Endometrial microvascular endothelial cells (primary cell): ENCODE data around the gene CNKSR2. TPM values are rescaled to one million over a fixed set of nuclear protein-coding genes. Genes with fewer than 3 reads are reported as not detected.

ENCODE experiments used
- in situ Hi-C: cut with HindIII; loops from 2 replicates; pipeline ENCODE4 v1.10.0; 2017; ENCODE audit warnings: low sequenced_read_pairs, low pct_unique_long_range_greater_than_20kb; ENCODE audit errors: inconsistent ontology term
- total RNA-seq: library from RNA; depleted of rRNA; stranded (reverse); fragments of >200 nt; gene quantifications from one replicate; pipeline ENCODE4 v1.2.3, GENCODE V29; 2015; ENCODE audit errors: inconsistent ontology term

The CNKSR2 gene
- total RNA-seq: not detected

DNA sequence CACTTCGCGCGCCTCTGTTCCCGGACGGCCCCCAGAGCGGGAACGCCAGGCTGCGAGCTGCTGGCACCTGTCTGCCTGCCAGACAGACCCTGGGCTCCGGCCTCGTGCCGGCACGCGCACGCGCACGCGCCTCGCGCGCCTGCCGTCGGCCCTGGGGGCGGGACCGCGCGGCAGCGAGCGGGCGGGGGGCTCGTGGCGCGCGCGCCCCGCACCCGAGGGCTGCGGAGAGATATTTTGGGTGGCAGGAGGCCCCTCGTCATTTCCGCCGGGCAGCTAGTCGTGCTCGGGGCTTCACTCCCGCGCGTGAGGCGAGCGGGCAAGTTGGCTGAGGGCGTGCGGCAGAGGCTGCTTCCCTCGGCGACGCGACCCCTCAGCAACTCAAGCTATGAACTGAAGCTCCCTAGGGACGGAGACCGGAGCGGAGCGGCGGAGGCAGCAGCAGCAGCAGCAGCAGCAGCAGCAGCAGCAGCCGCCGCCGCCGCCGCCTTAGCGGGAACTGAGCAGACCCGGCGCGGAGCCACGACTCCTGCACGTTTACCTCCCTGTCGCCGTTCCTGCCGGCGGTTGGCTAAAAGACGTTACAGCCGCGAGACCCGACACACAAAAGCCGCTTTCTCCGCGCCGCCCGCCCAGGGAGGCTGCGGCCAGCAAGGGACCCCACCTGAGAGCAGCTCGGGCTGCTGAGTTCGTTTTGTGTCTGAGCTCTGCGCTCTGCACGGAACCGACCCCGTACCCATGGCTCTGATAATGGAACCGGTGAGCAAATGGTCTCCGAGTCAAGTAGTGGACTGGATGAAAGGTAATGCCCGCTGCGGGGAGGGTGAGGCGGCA, at the start of gene CNKSR2:
Gene CNKSR2, plus strand, starts transcription at position 256 of the 831 bp plus-strand sequence. Its CDS starts 480 bp downstream, at position 736.
- in situ Hi-C loops: no loop called here

DNA sequence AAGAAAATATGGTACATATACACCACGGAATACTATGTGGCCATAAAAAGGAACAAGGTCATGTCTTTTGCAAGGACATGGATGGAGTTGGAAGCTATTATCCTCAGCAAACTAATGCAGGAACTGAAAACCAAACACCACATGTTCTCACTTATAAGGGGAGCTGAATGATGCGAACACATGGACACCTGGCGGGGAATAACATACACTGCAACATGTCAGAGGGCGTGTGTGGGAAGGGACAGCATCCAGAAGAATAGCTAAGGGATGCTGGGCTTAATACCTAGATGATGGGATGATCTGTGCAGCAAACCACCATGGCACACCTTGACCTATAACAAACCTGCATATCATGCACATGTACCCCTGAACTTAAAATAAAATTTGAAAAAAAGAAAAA, 19.5 kb upstream of the CNKSR2 start:
- in situ Hi-C loops: no loop called here

DNA sequence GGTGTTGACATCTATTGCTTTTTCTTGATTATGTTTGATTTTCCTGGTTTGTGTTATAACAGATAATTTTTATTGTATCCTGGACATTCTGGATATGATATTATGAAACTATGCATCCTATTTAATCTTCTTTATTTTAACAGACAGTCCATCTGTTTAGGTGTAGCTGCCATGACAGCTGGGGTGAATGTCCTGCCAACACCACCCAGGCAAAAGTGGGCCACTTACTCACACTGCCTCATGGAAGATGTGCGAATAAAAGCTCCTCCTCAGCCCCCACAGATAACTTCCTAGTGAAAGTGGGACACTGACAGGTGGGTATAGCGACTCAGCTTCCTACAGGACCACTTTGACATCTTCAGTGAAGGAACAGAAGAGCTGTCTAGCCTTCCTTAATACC, 18.4 kb upstream of the CNKSR2 start:
- in situ Hi-C loops: no loop called here

DNA sequence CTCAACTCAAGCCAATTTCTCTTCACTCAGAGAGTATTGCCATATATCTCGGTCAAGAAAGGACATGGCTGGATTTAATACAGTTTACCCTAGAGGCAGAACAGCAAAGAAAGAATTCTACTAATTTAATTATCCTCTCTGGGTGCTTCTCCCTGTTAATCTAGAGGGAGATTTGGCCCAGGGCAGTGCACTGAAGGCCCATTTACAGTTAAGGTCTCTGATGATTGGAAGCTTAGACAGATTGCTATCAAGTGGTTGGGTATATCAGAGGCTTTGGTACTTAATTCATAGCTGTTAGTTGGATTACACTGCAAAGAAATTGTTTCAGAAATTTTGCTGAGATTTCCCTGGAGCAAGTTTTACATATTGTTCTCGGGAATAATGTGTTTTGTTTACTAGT, 4.6 kb upstream of the CNKSR2 start:
- in situ Hi-C loops: no loop called here

DNA sequence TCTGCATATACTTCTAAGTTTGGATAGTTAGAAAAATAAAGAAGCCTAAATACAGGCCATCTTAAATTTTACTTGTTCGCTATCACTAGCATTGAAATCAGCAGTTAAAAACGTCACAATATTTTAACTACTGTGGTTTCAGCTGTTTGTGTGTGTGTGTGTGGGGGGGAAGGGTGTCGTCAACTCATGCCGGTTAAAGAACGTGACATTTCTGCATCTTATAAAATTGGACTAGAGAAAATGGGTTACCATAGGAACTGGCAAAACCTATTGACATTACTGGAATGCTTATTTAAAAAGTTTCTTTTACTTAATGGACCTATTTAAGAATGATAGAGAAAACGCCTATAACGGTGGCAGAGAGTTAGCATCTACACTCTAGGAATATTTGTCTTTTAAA, 1.2 kb upstream of the CNKSR2 start:
- in situ Hi-C loops: no loop called here

DNA sequence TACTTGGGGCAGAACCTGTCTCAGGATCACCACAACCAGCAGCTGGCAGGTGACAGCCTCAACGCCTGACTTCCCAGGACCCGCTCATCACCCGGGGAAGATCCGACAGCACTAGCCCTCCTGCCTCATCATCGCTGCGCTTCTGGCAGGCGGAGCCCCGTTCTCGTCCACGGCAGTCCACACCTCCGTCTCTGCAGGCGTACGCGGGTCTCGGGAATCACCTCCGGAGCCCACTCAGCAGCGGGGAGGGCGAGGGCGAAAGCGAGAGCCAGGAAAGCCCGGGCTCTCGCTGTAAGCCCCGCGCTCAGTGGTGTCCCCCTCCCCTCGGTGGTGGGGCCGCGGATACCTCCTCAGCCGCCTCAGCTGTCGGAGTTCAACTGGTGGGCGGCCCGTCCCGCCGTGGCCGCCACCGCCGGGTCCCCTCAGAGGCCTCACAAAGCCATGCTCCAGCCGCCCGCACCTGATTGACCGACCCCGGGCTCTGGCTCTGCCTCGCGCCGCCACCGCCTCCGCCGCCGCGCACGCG, 518 bp upstream of the CNKSR2 start:
- in situ Hi-C loops: no loop called here

DNA sequence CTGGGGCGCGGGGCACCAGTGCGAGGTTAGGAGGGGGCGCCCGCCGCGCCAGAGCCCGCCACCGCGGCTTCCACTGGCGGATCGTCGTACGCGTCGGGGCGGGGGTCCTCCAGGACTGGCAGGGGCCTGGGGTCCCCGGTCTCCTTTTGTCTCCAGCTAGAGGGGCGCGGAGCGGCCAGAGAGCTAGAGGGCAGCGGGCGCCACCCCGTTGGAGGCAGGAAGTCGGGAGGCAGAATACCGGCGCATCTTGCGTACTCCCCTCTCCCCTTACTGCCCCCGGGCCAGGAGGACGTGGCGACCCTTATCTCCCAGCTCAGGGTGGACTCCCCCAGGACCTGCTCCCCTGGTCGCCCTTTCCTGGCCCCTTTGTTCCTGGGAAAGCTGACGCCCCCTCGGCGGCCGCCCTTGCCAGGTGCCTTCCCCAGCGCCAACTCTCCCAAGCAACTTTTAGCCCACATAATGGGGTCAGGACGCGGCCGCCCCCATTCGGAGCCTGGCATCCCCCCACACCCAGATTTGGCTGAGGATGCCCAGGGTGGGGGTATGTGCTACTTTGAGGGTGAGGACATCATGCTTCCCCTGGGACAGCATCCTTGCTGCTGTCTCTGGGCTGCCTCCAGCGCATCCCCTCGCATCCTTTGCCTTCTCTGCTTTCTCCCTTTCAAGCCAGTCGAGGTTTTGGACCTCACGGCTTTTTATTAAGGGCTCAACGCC, 933 bp downstream of the CNKSR2 start:
- in situ Hi-C loops: no loop called here

DNA sequence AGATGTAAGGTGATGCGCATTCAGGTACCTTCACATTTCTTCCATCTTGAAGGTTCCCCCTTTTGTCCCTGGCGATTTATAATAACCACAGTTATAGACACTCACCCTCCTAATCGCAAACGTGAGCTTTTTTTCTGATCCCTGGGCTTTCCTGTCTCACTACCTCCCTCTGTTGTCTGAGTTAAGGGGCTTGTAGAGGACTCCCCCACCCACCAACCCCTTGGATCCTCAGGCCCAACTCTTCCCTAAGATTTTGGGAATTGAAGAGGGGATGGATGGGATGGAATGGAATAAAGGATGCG, 1.4 kb downstream of the CNKSR2 start:
- in situ Hi-C loops: no loop called here

DNA sequence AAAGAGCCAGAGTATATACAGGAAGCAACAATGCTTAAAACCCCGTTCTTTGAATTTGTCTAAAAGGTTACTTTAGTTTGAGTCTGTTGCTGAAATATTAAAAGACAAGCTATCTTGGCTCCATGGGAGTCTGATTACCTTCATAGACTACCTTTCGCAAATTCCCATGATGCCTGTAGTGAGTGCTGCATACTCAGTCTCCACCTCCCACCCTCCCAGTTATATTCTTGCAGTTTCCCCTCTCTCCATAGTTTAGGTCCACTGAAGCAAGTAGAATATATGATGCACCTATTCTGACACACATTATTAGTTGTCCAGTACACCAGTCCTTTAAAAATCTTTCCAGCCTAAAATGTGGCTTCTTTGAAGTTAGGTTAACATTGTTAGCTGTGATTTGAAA, 2.4 kb downstream of the CNKSR2 start:
- in situ Hi-C loops: no loop called here

DNA sequence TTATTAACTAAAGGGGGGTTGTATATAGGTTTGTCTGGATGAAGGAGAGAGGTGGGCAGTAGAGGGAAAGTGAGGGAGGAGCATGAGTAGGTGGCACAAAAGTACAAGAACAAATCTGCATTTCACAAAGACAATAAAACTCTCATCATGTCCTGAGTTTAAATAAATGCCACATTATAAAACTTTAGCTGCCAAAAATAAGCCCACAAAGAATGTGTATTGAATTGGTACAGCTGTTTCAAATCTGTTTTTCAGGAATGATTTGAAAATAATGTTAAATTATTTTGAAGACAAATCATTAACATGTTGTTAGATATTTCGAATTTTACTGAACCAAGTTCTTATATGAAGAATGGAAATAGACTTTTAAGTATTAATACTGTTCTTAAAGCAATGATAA, 5.8 kb downstream of the CNKSR2 start:
- in situ Hi-C loops: no loop called here

DNA sequence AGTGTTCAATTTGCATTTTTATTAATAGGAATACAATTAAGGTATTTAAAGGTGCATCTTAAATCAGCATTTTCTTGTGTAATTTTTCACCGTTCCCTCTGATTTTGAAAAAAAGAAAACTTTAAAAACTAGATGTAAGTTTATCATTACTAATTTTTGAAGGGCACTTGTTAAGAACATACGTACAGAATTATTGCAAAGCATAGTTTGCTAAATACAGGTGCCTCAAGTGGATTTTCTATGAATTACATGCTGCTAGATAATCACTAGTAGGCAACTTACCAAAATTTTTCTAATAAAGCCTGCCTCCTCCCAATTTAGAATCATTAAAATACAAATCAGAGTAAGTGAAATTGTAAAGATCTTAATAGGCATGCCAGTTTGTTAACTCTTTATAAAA, 8.5 kb downstream of the CNKSR2 start:
- in situ Hi-C loops: no loop called here

DNA sequence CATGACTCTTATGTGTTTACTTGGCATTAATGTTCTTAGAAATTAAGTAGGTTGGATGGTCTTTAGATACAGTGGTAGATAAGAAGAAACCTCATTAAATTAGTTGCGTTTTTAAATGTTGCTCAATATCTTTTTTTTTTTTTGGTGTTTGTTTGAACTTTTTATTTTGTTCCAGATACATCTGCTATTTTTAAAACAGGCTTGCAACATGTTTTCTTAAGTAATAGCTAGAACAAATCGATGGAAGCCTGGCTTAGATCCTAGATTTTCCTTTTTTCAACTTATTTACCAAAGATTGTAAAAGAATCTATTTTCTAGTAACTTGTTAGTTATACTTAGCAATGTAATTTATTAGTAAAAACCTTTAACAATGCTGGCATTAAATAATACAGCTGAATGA, 9.3 kb downstream of the CNKSR2 start:
- in situ Hi-C loops: no loop called here

DNA sequence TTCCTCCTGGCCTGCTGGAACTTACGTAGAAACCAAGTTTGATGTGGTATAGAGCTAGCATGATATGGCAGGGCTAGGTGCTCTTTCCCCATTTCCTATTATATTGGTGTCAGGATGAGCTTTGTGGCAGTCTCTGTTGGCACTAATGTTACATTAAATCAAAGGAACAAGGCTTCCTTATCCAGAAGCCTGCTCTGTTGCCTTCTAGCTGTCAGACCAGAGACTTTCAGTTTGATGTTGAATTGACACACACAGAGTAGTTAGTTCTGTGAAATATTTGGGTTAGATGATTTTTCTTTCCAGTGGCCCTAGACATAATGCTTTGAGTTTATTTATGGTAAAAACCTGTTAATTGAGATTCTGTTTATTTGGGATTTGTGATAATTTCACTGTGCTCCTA, 10.0 kb downstream of the CNKSR2 start:
- in situ Hi-C loops: no loop called here

DNA sequence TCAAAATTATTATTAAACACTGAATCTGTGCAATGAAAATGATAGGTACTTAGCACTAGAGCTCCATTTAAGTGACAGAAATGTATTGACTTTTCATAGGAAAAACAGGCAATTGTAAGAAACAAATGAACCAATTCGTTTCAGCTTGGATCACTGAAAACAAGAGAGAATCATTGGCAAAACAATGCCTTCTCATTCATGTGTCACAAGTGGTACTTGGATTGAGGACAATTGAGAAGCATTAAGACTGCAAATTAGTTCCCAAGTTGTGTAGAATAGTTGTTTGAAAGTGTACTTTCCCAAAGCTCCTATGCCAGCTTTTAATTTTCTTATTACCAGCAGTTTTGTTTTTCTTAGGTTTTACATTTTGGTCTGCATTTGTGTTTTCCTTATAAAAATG, 20.6 kb downstream of the CNKSR2 start:
- in situ Hi-C loops: no loop called here

DNA sequence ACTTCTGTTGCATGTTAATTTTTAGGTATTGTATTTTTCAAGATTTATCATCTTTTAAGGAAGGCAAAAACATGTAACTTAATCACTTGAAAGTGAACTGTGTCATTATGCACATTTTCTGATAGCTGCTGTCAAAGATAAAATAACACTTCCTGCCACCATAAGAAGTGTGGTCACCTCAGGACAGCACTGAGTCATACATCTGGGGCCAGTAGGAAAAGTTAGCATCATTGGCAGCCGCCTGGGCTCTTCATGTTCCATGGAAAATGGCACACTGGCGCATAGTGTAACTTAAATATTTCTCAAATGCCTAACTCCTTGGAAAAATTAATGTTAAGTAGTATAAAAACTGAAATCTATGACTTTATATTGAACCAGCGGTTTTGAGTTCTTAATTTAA, 24.2 kb downstream of the CNKSR2 start:
- in situ Hi-C loops: no loop called here

DNA sequence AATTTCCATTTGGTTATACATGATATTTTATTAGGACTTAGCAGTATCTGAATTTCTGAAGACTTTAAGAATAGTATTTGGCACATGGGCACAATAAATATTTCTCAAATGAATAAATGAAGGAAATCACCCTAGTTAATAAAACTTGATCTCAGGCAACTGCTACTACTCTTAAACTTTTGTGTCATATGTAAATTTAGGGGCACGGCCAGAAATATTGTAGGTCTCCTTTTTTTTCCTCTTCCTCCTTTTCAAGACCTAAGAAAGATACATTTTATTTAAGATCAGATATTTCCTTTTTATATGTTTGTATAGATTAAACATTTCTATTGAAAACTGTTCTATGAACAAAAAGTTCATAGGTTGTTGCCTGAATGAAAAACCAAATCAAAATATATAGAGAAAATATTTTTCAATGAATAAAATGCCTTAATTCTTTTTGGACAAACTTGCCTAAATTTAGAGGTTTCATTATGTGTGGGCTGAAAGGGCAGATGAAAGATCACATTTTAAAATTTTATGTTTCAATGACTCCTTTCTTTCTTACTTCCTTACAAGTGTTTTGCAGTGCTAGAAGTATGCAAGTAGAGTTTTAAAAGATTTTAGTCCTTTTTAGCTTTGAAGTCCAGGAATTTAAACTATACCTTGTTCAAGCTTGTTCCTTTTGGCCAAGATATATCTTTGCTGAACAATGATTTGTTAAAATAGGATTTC, 26.3 kb downstream of the CNKSR2 start:
- in situ Hi-C loops: no loop called here

DNA sequence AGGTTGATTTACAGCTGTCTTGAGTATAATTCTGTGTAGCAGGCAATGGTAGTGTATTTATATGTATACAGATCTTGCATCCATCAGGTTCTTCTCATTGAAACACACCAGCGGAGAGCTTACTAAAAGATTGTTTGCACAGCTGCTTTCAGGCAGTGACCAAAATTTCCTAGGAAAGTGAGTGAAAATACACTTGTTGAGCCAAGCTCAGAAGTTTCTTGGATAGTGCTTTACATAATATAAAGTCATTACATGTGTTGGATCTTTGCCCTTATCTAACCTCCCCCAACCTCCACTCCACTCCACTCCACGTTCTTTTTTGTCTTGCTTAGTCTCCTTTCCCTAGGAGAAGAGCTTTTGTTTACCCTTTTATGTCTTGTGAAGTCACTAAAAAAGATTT, 34.1 kb downstream of the CNKSR2 start:
- in situ Hi-C loops: no loop called here

DNA sequence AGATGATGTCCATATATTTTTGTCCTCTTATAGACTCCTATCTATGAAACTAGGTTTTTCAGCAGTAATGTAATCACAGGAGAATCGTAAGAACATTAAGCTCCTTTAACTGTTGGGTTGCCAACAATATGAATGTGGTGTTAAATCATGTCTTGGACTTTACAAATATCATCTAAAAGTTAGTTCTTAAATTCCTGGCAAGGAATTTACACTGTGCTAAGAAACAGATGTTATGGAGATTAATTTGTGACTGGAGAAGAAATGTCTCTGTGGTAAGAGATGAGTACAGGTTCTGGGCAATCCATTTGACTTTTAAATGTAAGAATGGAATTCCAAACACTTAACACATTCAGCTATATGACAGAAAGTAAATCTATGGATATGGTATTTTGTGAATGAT, 34.6 kb downstream of the CNKSR2 start:
- in situ Hi-C loops: no loop called here

DNA sequence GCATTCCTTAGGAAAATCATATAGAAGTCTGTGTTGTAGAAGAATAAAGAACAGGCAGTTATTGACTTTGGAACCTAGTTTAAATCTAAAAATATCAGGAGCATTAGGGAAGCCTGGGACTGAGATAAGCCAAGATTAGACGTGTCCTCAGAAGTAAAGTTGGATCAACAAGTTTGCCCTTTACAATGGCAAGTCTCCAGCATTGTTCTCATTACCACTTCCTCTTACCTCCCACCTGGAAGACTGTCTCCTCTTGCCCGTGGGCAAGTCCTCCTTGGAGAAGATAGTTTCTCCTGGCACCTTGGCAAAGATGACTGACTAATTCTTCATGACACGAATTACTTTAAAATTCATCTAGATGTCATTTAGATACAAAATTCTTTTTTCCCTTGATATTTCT, 37.8 kb downstream of the CNKSR2 start:
- in situ Hi-C loops: no loop called here

DNA sequence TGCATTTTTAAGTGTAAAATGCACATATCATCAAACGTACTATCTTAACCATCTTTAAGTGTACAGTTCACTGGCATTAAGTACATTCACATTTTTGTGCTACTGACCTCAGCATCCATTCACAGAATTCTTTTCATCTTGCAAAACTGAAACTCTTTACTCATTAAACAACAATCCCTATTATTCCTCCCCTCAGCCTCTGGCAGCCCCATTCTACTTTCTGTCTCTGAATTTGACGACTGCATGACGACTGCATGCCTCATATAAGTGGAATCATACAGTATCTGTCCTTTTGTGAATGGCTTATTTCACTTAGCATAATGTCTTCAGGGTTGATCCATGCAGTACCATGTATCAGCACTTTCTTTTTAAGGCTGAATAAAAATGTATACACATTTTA, 38.7 kb downstream of the CNKSR2 start:
- in situ Hi-C loops: no loop called here
